HT-29 (cell line): ENCODE data around the gene LONP1. TPM values are rescaled to one million over a fixed set of nuclear protein-coding genes. Genes with fewer than 3 reads are reported as not detected.
"Not testable (repeated sequence)": the region's sequence is repeated elsewhere in the genome, so short reads cannot be mapped to it uniquely, and the experiment has no call there.

ENCODE experiments used
- DNase-seq: peaks from one replicate; pipeline ENCODE4 v3.0.0-alpha.2; 2015; ENCODE audit warnings: low spot score
- total RNA-seq: library from RNA; depleted of rRNA; stranded (reverse); fragments of >200 nt; shearing (Covaris generic); gene quantifications from 2 replicates; pipeline ENCODE4 v1.2.3, GENCODE V29; 2014

LONP1 gene
- total RNA-seq, 1 experiment from 2014 or later = 92.1 TPM

DNA sequence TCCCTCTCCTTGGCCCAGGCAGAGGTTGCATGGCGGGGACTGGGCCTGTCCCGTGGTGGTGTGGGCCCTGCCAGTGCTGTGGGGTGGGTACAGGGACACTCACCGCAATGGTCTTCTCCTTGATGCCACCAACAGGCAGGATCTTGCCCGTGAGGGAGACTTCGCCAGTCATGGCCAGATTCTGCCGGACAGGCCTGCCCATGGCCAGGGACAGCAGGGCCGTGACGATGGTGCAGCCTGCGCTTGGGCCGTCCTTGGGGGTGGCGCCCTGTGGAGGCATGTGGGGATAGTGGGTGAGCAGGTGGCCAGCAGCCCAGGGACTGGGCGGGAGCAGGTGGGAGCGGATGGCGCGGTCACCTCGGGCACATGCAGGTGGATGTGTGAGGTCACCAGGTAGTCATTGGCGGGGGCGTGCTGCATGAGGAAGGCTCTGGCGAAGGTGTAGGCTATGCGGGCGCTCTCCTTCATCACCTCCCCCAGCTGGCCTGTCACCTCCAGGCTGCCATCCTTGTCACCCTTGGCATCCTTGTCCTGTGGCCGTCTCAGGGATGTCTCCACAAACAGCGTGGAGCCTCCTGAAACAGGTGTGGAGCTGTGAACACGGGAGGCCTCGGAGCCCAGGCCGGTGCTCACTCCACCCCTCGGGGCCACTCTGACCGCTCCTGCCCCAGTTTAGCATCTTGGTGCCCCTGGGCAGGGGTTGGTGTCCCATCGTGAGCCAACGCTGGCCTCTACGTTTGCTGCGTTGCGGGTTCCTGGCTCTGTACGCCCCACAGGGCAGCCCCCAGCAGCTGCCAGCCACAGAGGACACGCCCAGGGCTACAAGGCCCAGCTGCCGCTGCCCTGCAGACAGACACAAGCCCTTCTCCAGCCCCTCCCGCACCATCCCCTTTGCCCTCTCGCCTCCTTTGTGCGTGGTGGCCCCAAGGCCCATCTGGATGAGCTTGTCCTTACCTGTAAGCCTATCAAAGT lies 26.5 kb downstream of the LONP1 start:
- DNase-seq = no peak

DNA sequence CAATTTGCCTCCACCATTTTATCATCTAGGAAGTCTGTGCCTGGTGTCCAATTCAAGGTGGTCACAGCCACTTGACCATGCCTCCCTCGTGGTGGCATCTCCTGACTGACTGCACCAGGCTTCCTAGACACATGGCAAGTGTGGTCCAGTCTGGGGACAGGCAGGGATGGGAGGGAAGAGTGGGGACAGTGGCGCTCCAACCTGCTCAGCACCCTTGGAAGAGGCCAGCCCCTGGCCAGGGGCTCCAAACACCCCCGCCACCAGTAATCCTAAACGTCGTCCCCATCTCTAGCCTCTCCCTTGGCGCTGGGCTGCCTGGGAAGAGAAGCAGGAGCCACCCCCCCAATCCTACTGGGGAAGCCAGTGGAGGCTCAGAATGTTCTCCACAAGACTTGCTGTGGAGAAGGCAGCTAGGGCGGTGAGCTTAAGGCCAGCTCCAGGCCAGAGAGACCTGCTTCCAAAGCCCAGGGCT lies 27.2 kb downstream of the LONP1 start:
- no peak for DNase-seq

DNA sequence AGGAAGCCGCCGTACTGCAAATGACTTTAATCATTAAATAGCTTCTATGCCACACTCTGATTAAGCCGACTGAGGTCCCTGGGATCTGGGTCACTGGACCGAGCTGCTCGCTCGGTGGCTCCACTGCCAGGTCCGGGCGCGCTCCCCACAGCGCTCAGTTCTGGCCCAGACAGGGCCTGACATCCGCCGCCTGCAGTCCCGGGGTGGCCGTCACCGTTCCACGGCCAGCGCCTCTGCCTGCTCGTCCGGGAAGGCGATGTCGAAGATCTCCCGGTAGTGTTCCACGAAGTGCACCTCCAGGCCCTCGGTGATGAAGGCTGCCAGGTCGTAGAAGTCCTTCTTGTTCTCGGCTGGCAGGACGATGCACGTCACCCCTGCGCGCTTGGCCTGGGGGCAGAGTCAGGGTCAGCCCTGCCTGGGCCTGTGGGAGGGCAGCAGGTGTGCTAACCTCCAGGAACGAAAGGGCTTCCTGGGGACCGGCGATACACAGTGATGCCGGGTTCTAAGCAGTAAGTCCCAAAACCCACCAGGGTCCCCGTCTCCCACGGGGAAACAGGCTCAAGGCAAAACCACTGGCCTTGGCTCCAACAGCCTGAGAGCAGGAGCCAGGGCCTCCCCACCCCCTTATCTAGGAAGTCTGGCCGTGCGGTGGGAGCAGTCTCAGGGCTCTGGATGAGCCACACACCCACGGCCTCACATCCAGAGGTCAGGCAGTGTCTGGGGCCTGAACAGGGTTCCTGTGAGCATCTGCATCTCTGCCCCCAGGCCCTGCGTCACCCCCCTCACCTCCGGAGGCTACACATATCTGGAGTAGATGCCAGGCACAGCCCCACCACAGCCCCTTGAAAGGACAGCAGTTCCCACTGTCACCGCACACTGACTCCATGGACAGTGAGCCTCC lies 27.9 kb downstream of the LONP1 start:
- no peak for DNase-seq

GRCh38 chr19:5690955-5691821 lies 28.8 kb downstream of the LONP1 start:
- DNase-seq = peak; percentile 35

GRCh38 chr19:5690125-5690954 lies 29.6 kb downstream of the LONP1 start, which contains the start of gene RPL36:
Gene RPL36 (plus strand): TSS chr19:5690295. CDS start chr19:5690508, 213 bp downstream.
- peak; percentile 93 for DNase-seq

- not testable (repeated sequence) for DNase-seq
Observed at GRCh38 chr19:5688262-5688881, 31.6 kb downstream of the LONP1 start.

DNA sequence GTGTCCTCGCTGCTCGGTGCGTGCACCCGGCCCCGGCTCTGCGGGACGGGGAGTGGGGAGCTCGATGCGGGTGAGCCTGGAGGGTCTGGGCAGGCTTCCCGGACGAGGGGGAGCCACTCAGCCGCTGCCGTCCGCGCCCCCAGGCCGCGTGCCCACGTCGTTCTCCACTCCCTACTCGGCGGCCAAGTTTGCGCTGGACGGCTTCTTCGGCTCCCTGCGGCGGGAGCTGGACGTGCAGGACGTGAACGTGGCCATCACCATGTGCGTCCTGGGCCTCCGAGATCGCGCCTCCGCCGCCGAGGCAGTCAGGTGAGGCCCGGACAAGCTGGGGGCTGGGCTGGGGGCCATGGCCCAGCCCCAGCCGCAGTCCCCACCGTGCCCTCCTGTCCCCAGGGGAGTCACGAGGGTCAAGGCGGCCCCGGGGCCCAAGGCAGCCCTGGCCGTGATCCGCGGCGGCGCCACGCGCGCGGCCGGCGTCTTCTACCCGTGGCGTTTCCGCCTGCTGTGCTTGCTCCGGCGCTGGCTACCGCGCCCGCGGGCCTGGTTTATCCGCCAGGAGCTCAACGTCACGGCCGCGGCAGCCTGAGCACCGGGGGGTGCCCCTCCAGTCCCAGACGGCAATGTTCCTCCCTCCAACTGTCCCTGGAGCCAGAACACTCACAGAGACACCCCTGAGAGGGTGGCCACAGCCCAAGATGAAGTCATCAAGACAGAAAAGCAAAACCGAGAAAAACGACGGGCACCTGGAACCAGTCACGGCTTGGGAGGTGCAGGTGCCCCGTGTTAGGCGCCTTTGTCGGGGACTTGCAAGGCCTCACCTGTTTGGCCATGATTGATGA lies 32.4 kb downstream of the LONP1 start:
- DNase-seq = no peak

GRCh38 chr19:5686647-5687359 lies 33.1 kb downstream of the LONP1 start:
- peak; percentile 92 for DNase-seq

DNA sequence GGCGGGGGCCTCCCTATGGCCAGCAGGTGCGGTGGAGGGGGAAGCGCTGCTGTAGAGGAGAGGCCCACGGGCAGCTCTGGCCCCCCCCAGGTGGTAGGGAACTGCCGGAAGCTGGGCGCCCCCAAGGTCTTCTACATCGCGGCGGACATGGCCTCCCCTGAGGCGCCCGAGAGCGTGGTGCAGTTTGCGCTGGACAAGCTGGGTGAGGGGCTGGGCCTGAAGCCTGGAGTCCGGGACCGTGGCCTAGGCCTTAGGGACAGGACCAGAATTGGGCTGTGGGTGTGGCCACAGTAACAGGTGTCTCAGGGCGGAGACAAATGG lies 33.7 kb downstream of the LONP1 start:
- no peak for DNase-seq

GRCh38 chr19:5684694-5685430 lies 35.1 kb downstream of the LONP1 start:
- DNase-seq = no peak

GRCh38 chr19:5683177-5683886 lies 36.6 kb downstream of the LONP1 start:
- DNase-seq = no peak

- DNase-seq = no peak
Observed at GRCh38 chr19:5682107-5682482, 37.9 kb downstream of the LONP1 start.

GRCh38 chr19:5681391-5682106 lies 38.4 kb downstream of the LONP1 start:
- no peak for DNase-seq

DNA sequence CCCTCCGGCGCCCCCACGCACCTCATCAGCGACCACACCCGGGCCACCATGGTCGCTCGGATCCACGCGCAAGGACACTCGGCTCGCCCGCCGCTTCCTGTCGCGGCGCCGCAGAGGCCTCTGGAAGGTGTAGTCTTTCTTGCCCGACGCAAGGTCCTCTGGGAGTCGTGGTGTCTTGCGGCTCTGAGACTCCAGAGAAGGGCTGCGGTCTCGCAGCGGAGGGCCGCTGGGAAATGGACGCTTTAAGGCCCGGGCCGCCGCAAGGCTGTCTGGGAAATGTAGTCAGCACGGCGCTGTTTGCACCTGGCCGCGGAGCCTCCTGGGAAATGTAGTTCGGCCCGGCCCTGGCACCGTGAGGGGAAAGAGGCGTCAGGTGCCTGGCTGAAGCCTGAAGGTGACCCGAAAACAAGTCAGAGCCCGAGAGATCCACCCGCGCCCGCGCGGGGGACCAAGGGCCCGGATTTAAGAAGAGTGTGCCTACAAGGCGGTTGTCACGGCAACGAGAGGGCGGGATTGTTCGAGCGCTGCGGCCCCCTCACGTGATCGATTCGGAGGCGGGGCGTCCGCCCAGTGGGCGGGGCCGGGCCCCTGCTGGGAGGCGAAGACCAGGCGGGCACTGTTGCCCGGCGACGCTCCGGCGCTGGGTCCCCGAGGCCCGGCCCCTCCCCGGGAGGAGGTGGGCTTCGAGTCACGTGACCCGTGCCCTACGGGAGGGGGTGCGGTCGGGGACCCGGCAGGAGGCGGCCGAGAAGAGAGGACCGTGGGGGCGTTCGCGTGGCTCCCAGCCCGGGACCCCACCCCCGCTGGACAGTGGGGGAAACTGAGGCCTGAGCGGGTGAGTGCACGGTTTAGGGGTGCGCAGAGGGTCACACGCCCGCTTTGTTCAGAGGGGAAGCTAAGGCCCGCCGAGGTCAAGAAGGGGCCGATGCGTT lies 39.2 kb downstream of the LONP1 start, which contains the start of the genes HSD11B1L and MICOS13:
HSD11B1L (plus strand) TSS at position 591 of the 932 bp plus-strand sequence. CDS start 3,806 bp downstream, outside the sequence.
MICOS13 (minus strand) TSS at position 80 of the 932 bp plus-strand sequence; CDS start at position 50, 30 bp downstream.
- peak; percentile 96 for DNase-seq

DNA sequence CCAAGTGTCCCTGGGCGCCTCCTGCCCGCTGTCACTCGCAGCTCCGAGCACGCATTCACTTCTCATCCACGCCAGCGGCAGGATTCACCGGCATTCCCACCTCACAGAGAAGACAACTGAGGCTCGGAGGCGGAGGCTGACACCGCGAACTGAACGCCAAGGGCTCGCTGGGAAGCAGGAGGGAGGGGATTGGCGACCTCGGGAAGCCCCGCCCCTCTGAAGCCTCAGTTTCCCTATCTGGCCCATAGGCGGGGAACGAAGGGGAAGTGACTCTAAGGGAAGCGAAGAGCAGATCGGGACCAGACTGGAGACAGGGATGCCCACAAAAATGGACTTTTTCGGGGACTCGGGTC lies 39.9 kb downstream of the LONP1 start:
- no peak for DNase-seq
